ENCODE measurements around the gene SEM1.

DNA sequence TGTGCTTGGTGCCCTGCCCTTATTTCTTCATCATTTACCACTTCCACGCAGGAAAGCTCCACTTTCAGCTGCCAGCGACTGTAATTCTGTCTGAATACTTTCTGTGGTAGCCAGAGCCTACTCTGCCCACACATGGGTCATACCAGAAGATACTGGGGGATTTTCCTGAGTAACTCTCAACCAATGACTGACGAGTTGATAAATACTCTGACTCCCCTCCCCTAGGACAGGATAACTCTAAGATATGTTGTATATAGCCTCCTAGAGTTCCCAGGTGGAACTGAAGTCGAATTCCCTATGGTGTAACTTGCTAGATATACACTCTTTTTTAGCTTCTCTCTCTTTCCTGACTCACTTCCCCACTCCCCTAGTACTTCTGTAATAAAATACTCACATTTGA is 29.8 kb downstream of the SEM1 start:
- TF ChIP-seq, protein P1, sequence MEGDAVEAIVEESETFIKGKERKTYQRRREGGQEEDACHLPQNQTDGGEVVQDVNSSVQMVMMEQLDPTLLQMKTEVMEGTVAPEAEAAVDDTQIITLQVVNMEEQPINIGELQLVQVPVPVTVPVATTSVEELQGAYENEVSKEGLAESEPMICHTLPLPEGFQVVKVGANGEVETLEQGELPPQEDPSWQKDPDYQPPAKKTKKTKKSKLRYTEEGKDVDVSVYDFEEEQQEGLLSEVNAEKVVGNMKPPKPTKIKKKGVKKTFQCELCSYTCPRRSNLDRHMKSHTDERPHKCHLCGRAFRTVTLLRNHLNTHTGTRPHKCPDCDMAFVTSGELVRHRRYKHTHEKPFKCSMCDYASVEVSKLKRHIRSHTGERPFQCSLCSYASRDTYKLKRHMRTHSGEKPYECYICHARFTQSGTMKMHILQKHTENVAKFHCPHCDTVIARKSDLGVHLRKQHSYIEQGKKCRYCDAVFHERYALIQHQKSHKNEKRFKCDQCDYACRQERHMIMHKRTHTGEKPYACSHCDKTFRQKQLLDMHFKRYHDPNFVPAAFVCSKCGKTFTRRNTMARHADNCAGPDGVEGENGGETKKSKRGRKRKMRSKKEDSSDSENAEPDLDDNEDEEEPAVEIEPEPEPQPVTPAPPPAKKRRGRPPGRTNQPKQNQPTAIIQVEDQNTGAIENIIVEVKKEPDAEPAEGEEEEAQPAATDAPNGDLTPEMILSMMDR (IDR thresholded peaks at IDR 0.05; ENCODE audit: control extremely low read depth in 1 of 3, insufficient read depth in 1 of 3, low read depth in 1 of 3, low read length in 3 of 3): peak in 1 of 3 experiments; percentile 46; a peak in 2 of 4 replicates
- TF ChIP-seq POLR2A (IDR thresholded peaks at IDR 0.05; ENCODE audit: control extremely low read depth in 1 of 2, low read depth in 2 of 2, low read length in 2 of 2) (no peak), TEAD4 (IDR thresholded peaks at IDR 0.05; ENCODE audit: low read depth, low read length) (no peak), EZH2 (IDR thresholded peaks at IDR 0.05; ENCODE audit: low read depth, low read length, severe bottlenecking) (no peak)
- TF ChIP-seq, protein P2, sequence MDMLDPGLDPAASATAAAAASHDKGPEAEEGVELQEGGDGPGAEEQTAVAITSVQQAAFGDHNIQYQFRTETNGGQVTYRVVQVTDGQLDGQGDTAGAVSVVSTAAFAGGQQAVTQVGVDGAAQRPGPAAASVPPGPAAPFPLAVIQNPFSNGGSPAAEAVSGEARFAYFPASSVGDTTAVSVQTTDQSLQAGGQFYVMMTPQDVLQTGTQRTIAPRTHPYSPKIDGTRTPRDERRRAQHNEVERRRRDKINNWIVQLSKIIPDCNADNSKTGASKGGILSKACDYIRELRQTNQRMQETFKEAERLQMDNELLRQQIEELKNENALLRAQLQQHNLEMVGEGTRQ (IDR thresholded peaks at IDR 0.05; ENCODE audit: low read length): no peak
